Trophoblast cell (in vitro differentiated cells and primary cell): ENCODE measurements around the gene DISC1.

ENCODE experiments used
- DNase-seq, 2 donors: peaks; one replicate each; pipeline ENCODE4 v3.0.0-alpha.2; 2016
- H2AFZ ChIP-seq: 2 replicates; pipeline ENCODE4 v1.6.1; 2013; ENCODE audit warnings: low read length, moderate library complexity, mild to moderate bottlenecking; ENCODE audit not compliant: insufficient read depth, poor library complexity
- H2AK5ac ChIP-seq: 2 replicates; pipeline ENCODE4 v1.6.1; 2013; ENCODE audit warnings: mild to moderate bottlenecking, low read length
- H2BK120ac ChIP-seq: 2 replicates; pipeline ENCODE4 v1.6.1; 2013; ENCODE audit warnings: low read length, mild to moderate bottlenecking, moderate library complexity; ENCODE audit not compliant: insufficient read depth, poor library complexity
- H2BK12ac ChIP-seq: 2 replicates; pipeline ENCODE4 v1.6.1; 2013; ENCODE audit warnings: mild to moderate bottlenecking, low read length, moderate library complexity
- H2BK5ac ChIP-seq: 2 replicates; pipeline ENCODE4 v1.6.1; 2013; ENCODE audit warnings: low read length, low read depth, moderate library complexity, mild to moderate bottlenecking; ENCODE audit not compliant: poor library complexity
- H3K14ac ChIP-seq: 2 replicates; pipeline ENCODE4 v1.6.1; 2013; ENCODE audit warnings: mild to moderate bottlenecking, low read length
- H3K18ac ChIP-seq: 2 replicates; pipeline ENCODE4 v1.6.1; 2013; ENCODE audit warnings: mild to moderate bottlenecking, low read length
- H3K23ac ChIP-seq: 2 replicates; pipeline ENCODE4 v1.6.1; 2013; ENCODE audit warnings: low read length
- H3K27ac ChIP-seq: 2 replicates; pipeline ENCODE4 v1.5.1; 2013; ENCODE audit warnings: low read depth, mild to moderate bottlenecking, inconsistent platforms, low read length, moderate library complexity
- H3K27me3 ChIP-seq: 2 replicates; pipeline ENCODE4 v1.6.1; 2013; ENCODE audit warnings: inconsistent platforms, mild to moderate bottlenecking, low read length, moderate library complexity; ENCODE audit not compliant: insufficient read depth
- H3K36me3 ChIP-seq, 2 experiments: 1 replicate in 1 of 2; 2 replicates in 1 of 2; pipeline ENCODE4 v1.6.1; 2013; ENCODE audit warnings: low read length in 2 of 2, mild to moderate bottlenecking in 2 of 2, moderate library complexity in 1 of 2; ENCODE audit not compliant: insufficient read depth in 2 of 2, control insufficient read depth in 1 of 2
- H3K4ac ChIP-seq: 2 replicates; pipeline ENCODE4 v1.6.1; 2013; ENCODE audit warnings: low read depth, mild to moderate bottlenecking, low read length, moderate library complexity
- H3K4me1 ChIP-seq, 2 experiments: 1 replicate in 1 of 2; 2 replicates in 1 of 2; pipeline ENCODE4 v1.6.1; 2013; ENCODE audit warnings: low read length in 2 of 2, mild to moderate bottlenecking in 2 of 2, moderate library complexity in 1 of 2; ENCODE audit not compliant: insufficient read depth in 2 of 2, control insufficient read depth in 1 of 2
- H3K4me2 ChIP-seq: 2 replicates; pipeline ENCODE4 v1.6.1; 2013; ENCODE audit warnings: inconsistent platforms, mild to moderate bottlenecking, low read length, moderate library complexity
- H3K4me3 ChIP-seq: 2 replicates; pipeline ENCODE4 v1.5.1; 2013; ENCODE audit warnings: mild to moderate bottlenecking, low read depth, low read length, inconsistent platforms
- H3K79me1 ChIP-seq: one replicate; pipeline ENCODE4 v1.6.1; 2013; ENCODE audit warnings: low read length
- H3K79me2 ChIP-seq: 2 replicates; pipeline ENCODE4 v1.6.1; 2013; ENCODE audit warnings: low read length, mild to moderate bottlenecking; ENCODE audit not compliant: control insufficient read depth, insufficient read depth, poor library complexity
- H3K9ac ChIP-seq: 2 replicates; pipeline ENCODE4 v1.6.1; 2013; ENCODE audit warnings: mild to moderate bottlenecking, low read length
- H3K9me3 ChIP-seq: 2 replicates; pipeline ENCODE4 v1.6.1; 2013; ENCODE audit warnings: low read depth, mild to moderate bottlenecking, control low read depth, inconsistent platforms, low read length; ENCODE audit not compliant: insufficient read depth
- H4K12ac ChIP-seq: 2 replicates; pipeline ENCODE4 v1.6.1; 2013; ENCODE audit warnings: low read depth, mild to moderate bottlenecking, low read length, moderate library complexity
- H4K8ac ChIP-seq: 2 replicates; pipeline ENCODE4 v1.6.1; 2013; ENCODE audit warnings: low read depth, mild to moderate bottlenecking, low read length, moderate library complexity
- H4K91ac ChIP-seq: one replicate; pipeline ENCODE4 v1.6.1; 2013; ENCODE audit warnings: low read depth, mild to moderate bottlenecking, low read length, moderate library complexity
- WGBS: extraction: QIAGEN DNeasy Blood & Tissue Kit; methylation state at CpG from one replicate; pipeline ENCODE4 v1.1.7; 2013; ENCODE audit warnings: missing lambda C conversion rate; ENCODE audit not compliant: insufficient read length, insufficient coverage; ENCODE audit errors: extremely low coverage; 5-methylcytosine and 5-hydroxymethylcytosine counted together

Gene DISC1

DNA sequence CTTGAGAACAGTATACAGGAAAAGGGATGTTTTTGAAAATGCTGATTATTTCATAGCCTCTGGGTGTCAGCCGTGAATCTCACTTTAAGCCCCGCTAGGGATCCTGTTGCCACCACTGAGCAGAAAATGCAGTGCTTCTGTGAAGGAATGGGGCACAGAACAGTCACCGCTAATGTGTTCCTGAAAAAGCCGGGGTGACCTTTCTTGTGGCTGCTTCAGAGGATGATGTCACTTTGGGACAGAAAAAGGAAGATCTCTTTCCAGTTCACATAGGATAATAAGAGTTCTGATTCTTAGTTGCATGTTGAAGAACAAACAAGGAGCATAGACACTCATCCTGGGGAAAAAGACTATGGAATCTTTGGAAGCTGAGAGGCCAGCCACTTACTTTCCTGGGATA, 349.6 kb downstream of the DISC1 start:
- no peak overlapping the region for H3K4me2 ChIP-seq
- no peaks in the 10 kb centered on the region for H3K27me3 ChIP-seq
- H3K4me3 ChIP-seq, result no peak overlapping the region
- DNase-seq, result no peak
- H2BK5ac ChIP-seq, result no peak overlapping the region
- no peaks in the 10 kb centered on the region for H3K79me2 ChIP-seq
- H2AFZ ChIP-seq, result no peak overlapping the region
- no peaks in the 10 kb centered on the region for H3K79me1 ChIP-seq
- H2BK120ac ChIP-seq, result no peak overlapping the region
- H4K91ac ChIP-seq, result no peak overlapping the region
- H3K4me1 ChIP-seq, result no peaks in the 10 kb centered on the region
- no peak overlapping the region for H3K9ac ChIP-seq
- H3K9me3 ChIP-seq, result no peaks in the 10 kb centered on the region
- H2BK12ac ChIP-seq, result no peak overlapping the region
- H4K8ac ChIP-seq, result no peak overlapping the region
- H3K18ac ChIP-seq, result no peak overlapping the region
- H3K4ac ChIP-seq, result no peak overlapping the region
- H2AK5ac ChIP-seq, result no peak overlapping the region
- no peak overlapping the region for H3K14ac ChIP-seq
- no peak overlapping the region for H3K27ac ChIP-seq
- no peaks in the 10 kb centered on the region for H3K36me3 ChIP-seq
- H3K23ac ChIP-seq, result no peak overlapping the region
- H4K12ac ChIP-seq, result no peak overlapping the region
- WGBS, result no CpG with 5 or more reads among the region's 4 CpGs

GRCh38 chr1:231981675-231982074, 355.1 kb downstream of the DISC1 start:
- H3K4me3 ChIP-seq, result no peak overlapping the region
- H3K23ac ChIP-seq, result no peak overlapping the region
- H3K4ac ChIP-seq, result no peak overlapping the region
- no peaks in the 10 kb centered on the region for H3K79me2 ChIP-seq
- no peak overlapping the region for H2AK5ac ChIP-seq
- H2BK120ac ChIP-seq, result no peak overlapping the region
- no peak overlapping the region for H4K8ac ChIP-seq
- no peak overlapping the region for H2BK5ac ChIP-seq
- 100% methylated on average over 1 of the region's 4 CpGs for WGBS
- no peak overlapping the region for H3K27ac ChIP-seq
- H3K14ac ChIP-seq, result no peak overlapping the region
- H2AFZ ChIP-seq, result no peak overlapping the region
- H4K12ac ChIP-seq, result no peak overlapping the region
- DNase-seq, result no peak
- H3K4me2 ChIP-seq, result no peak overlapping the region
- H4K91ac ChIP-seq, result no peak overlapping the region
- H3K18ac ChIP-seq, result no peak overlapping the region
- no peak overlapping the region for H2BK12ac ChIP-seq
- no peaks in the 10 kb centered on the region for H3K79me1 ChIP-seq
- no peaks in the 10 kb centered on the region for H3K9me3 ChIP-seq
- no peaks in the 10 kb centered on the region for H3K36me3 ChIP-seq
- H3K27me3 ChIP-seq, result no peaks in the 10 kb centered on the region
- no peaks in the 10 kb centered on the region for H3K4me1 ChIP-seq
- H3K9ac ChIP-seq, result no peak overlapping the region

- no peak overlapping the region for H4K12ac ChIP-seq
- no peak overlapping the region for H2BK5ac ChIP-seq
- no peak overlapping the region for H2AFZ ChIP-seq
- H3K79me2 ChIP-seq, result no peaks in the 10 kb centered on the region
- H4K8ac ChIP-seq, result no peak overlapping the region
- H3K4ac ChIP-seq, result no peak overlapping the region
- no peaks in the 10 kb centered on the region for H3K79me1 ChIP-seq
- no peak overlapping the region for H2BK12ac ChIP-seq
- no peaks in the 10 kb centered on the region for H3K36me3 ChIP-seq
- WGBS, result no CpG with 5 or more reads among the region's 5 CpGs
- H3K9ac ChIP-seq, result no peak overlapping the region
- H2BK120ac ChIP-seq, result no peak overlapping the region
- no peak overlapping the region for H4K91ac ChIP-seq
- no peak overlapping the region for H3K4me3 ChIP-seq
- no peak for DNase-seq
- H3K18ac ChIP-seq, result no peak overlapping the region
- H3K4me1 ChIP-seq, result no peaks in the 10 kb centered on the region
- H3K27me3 ChIP-seq, result no peaks in the 10 kb centered on the region
- no peak overlapping the region for H2AK5ac ChIP-seq
- no peak overlapping the region for H3K4me2 ChIP-seq
- H3K23ac ChIP-seq, result no peak overlapping the region
- H3K27ac ChIP-seq, result no peak overlapping the region
- no peaks in the 10 kb centered on the region for H3K9me3 ChIP-seq
- no peak overlapping the region for H3K14ac ChIP-seq
These were observed 356.4 kb downstream of the DISC1 start for GRCh38 chr1:231982871-231983587.

DNA sequence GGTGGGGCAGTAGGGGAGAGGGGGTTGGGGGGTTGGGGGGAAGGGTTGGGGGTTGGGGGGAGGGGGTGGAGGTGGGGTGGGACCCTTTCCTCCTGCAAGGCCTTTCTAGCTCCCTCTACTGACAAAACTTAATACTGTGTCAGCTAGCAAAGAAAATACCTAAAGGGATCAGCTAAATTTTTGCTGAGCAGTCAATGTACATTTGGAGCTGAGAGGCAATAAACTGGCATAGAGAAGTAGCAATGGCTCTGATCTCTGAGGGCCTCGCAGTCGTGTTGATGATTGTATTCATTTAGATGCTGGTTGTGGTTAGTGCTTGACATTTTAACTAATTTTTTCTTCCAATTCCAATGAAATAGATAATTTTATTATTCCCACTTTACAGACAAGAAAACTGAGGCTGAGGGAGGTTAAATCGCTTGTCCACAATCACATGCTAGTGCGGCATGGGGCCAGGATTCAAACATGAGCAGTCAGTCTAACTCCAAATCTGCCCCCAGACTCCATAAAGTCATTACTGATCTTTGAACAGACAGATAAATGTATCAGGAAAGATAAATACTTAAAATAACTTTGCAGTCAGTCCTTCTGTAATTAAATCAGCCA, 357.1 kb downstream of the DISC1 start:
- Histone ChIP-seq H2BK120ac (no peak overlapping the region), H2BK12ac (no peak overlapping the region), H3K9me3 (no peaks in the 10 kb centered on the region), H3K36me3 (no peaks in the 10 kb centered on the region), H3K4ac (no peak overlapping the region), H3K4me3 (no peak overlapping the region), H4K91ac (no peak overlapping the region), H3K4me2 (no peak overlapping the region), H4K12ac (no peak overlapping the region), H3K79me1 (no peaks in the 10 kb centered on the region), H2AK5ac (no peak overlapping the region), H3K27me3 (no peaks in the 10 kb centered on the region), H3K23ac (no peak overlapping the region), H3K4me1 (no peaks in the 10 kb centered on the region), H3K14ac (no peak overlapping the region), H2AFZ (no peak overlapping the region), H3K9ac (no peak overlapping the region), H2BK5ac (no peak overlapping the region), H3K18ac (no peak overlapping the region), H4K8ac (no peak overlapping the region), H3K27ac (no peak overlapping the region), H3K79me2 (no peaks in the 10 kb centered on the region)
- no CpG with 5 or more reads among the region's 4 CpGs for WGBS
- no peak for DNase-seq
